Activated naive CD4-positive, alpha-beta T cell treated with anti-CD3 and anti-CD28 coated beads, Interleukin-2, amount 10 ng/mL, durations not matched to agents 7 days and 5 days (primary cell): Measurements from ENCODE around the gene FARP2.
A peak's percentile ranks its signal among the peaks of the same experiment; 100 is the strongest.
"Not testable (repeated sequence)": the region's sequence is repeated elsewhere in the genome, so short reads cannot be mapped to it uniquely, and the experiment has no call there.

Experiments used
- CTCF ChIA-PET: fragments of 350-600 bp; sonication (Branson Sonifier 250); formaldehyde crosslinking; loops from one replicate; lab custom pipeline; 2021; ENCODE audit warnings: antibody characterized with exemption; lab: Charles Lee
- DNase-seq: peaks from one replicate; pipeline ENCODE4 v3.0.0-alpha.2; 2020
- H3K27ac Mint-ChIP-seq: one replicate; pipeline ENCODE4 v1.8.0; 2021; ENCODE audit warnings: mild to moderate bottlenecking, moderate library complexity, mixed read lengths
- H3K27me3 Mint-ChIP-seq: one replicate; pipeline ENCODE4 v1.8.0; 2021; ENCODE audit warnings: mild to moderate bottlenecking, mixed read lengths
- H3K36me3 Mint-ChIP-seq: one replicate; pipeline ENCODE4 v1.8.0; 2021; ENCODE audit warnings: mixed read lengths
- H3K4me1 Mint-ChIP-seq: one replicate; pipeline ENCODE4 v1.8.0; 2021; ENCODE audit warnings: mixed read lengths
- H3K4me3 Mint-ChIP-seq: one replicate; pipeline ENCODE4 v1.8.0; 2021; ENCODE audit warnings: mild to moderate bottlenecking, moderate library complexity, mixed read lengths
- H3K9me3 Mint-ChIP-seq: one replicate; pipeline ENCODE4 v1.8.0; 2021; ENCODE audit warnings: mixed read lengths

FARP2 gene

DNA sequence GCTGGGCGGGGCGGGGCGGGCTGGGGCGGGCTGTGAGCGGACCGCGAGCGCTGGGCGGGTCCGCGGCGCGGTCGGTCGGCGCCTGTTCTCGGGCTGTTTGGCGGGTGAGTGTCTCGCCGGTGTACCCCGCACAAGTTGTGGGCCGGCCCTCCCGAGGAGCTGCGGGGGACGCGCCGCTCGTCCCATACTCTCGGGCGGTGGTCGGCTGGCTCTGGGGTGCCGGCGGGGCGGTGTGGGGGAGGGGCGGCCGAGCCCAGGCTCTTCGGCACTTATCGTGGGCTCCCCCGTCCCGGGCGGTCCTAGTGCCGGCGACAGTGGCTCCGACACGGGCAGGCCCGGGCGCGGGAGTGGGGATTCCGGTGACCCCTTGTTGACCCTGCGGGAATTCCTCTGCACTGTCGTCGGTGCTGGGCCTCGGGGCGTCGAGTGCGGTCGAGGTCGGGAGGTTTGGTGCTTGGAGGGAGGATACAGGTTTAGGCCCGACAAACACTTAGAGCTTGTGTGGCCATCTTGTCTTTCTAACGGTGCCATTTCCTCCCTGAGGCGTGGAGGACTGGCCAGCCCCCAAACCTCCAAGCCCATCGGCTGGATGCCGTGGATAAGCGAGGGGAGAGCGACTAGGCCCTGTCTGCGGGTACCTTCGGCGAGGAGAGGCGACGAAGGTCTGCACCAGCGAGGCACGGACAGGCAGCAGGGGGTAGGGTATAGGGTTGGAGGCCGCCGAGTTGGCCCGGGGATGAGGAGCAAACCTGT lies 40.0 kb upstream of the FARP2 start, which contains the start of gene SEPTIN2:
Gene SEPTIN2 (plus strand): TSS at position 47 of the 753 bp plus-strand sequence. CDS start 8,308 bp downstream, outside the sequence.
- Mint-ChIP-seq H3K27me3 (no peaks in the 10 kb centered on the region), H3K4me3 (peak within 1 kb of the TSS; percentile 89), H3K9me3 (no peaks in the 10 kb centered on the region), H3K4me1 (peaks cover 72% of the 10 kb centered on the region), H3K27ac (peak within 1 kb of the TSS; percentile 96), H3K36me3 (peaks cover 42% of the 10 kb centered on the region)
- peak; percentile 83 for DNase-seq
- CTCF ChIA-PET, result interaction anchor here (1.2 kb wide), 1 partner anchor 33 kb away, joined by 3 read pairs; no protein-coding TSS in a partner anchor

DNA sequence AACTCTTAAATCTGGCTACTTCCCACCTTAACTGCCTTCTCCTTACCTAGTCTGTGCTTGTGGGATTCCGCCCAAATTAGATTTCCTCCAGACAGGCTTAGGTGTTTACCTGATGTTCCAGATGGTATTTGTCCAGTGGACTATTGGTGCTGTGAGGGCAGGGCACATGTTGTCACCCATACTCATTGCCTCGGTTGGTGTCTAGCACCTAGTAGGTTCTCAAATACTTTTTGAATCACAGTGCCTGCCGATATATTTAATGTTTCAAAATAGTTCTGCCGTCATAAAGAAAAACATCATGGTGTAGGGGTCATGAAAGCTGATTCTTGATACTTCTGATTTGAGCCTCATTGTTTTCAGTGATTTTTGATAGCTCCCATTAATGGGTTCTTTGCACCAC lies 39.3 kb upstream of the FARP2 start:
- no peak for DNase-seq
- no peaks in the 10 kb centered on the region for H3K9me3 Mint-ChIP-seq
- CTCF ChIA-PET, result no interaction called here
- H3K4me1 Mint-ChIP-seq, result peaks cover 72% of the 10 kb centered on the region
- no peaks in the 10 kb centered on the region for H3K27me3 Mint-ChIP-seq
- peak overlapping the region; percentile 96 for H3K27ac Mint-ChIP-seq
- peaks cover 49% of the 10 kb centered on the region for H3K36me3 Mint-ChIP-seq
- peak overlapping the region; percentile 89 for H3K4me3 Mint-ChIP-seq

DNA sequence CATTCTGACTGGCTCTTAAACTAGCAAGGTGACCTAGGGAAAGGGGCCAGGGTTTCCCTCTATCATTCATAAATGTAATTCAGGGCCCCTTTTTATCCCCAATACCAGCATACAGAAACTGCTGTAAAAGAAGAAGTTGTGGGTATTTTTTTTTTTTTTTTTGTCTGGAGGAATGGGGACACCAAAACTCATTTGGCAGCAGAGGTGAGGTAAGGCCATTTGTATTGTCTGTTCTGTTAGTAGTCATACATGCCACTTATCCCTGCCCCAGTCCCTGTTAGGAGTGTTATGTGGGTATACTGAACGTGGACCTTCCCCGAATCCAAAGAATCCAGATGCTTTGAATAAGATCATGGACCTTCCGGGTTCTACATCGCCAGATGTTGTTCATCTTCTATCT lies 38.7 kb upstream of the FARP2 start:
- Mint-ChIP-seq H3K4me1 (peaks cover 71% of the 10 kb centered on the region), H3K4me3 (peak overlapping the region; percentile 89), H3K36me3 (peaks cover 50% of the 10 kb centered on the region), H3K9me3 (no peaks in the 10 kb centered on the region), H3K27me3 (no peaks in the 10 kb centered on the region), H3K27ac (peak overlapping the region; percentile 96)
- CTCF ChIA-PET, result interaction anchor here (0.8 kb wide), 1 partner anchor 281 kb away, joined by 3 read pairs; no protein-coding TSS in a partner anchor
- DNase-seq, result no peak

DNA sequence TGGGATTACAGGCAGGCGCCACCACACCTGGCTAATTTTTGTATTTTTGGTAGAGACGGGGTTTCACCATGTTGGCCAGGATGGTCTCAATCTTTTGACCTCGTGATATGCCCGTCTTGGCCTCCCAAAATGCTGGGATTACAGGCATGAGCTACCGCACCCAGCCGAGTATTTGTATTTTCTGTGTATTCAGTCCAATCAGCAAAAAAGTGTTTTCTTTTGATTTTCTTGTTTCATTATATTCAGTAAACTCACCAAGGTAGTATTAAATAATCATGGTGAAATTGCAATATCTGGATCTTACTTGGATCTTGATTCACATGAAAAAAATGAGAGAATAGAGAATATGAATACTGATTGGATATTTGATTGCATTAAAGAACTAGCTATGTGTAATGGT lies 37.3 kb upstream of the FARP2 start:
- peak overlapping the region; percentile 89 for H3K4me3 Mint-ChIP-seq
- CTCF ChIA-PET, result interaction anchor here (0.9 kb wide), 1 partner anchor 240 kb away, joined by 3 read pairs; no protein-coding TSS in a partner anchor
- DNase-seq, H3K27me3 Mint-ChIP-seq, H3K9me3 Mint-ChIP-seq, H3K27ac Mint-ChIP-seq: not testable (repeated sequence)
- H3K4me1 Mint-ChIP-seq, result peaks cover 65% of the 10 kb centered on the region
- H3K36me3 Mint-ChIP-seq, result peaks cover 51% of the 10 kb centered on the region

DNA sequence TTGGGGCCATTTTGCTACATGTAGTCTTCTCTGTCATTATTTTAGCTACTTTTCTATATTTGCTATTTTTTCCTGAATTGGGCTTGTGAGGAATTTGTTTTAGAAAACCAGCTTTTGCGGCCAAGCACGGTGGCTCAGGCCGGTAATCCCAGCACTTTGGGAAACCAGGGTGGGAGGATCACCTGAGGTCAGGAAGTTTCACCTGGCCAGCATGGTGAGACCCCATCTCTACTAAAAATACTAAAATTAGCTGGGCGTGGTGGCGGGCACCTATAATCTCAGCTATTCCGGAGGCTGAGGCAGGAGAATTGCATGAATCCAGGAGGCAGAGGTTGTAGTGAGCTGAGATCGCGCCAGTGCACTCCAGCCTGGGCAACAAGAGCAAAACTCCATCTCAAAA lies 35.7 kb upstream of the FARP2 start:
- H3K27ac Mint-ChIP-seq, result peak overlapping the region; percentile 20
- DNase-seq, result no peak
- CTCF ChIA-PET, result no interaction called here
- H3K9me3 Mint-ChIP-seq, result no peaks in the 10 kb centered on the region
- H3K4me3 Mint-ChIP-seq, result no peak overlapping the region
- H3K27me3 Mint-ChIP-seq, result no peaks in the 10 kb centered on the region
- H3K36me3 Mint-ChIP-seq, result peaks cover 59% of the 10 kb centered on the region
- peaks cover 68% of the 10 kb centered on the region for H3K4me1 Mint-ChIP-seq

DNA sequence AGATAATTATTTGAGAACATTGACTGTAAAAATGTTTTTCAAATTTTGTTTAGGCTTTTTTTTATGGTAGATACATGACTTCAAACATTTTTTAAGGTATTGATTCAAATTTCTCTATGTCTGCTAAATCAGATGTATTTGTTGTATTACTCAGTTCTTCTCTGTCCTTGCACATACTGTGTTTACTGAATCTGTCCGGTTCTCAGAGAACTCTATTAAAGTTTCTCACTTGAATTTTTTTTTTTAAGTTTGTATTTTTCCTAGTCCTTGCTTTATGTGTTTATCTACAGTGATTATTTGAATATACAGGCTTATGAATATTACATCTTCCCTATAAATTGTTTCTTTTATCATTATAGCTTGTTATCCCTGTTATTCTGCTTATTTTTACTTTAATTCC lies 35.1 kb upstream of the FARP2 start:
- no peaks in the 10 kb centered on the region for H3K27me3 Mint-ChIP-seq
- peaks cover 62% of the 10 kb centered on the region for H3K36me3 Mint-ChIP-seq
- H3K9me3 Mint-ChIP-seq, result no peaks in the 10 kb centered on the region
- H3K4me1 Mint-ChIP-seq, result peaks cover 68% of the 10 kb centered on the region
- no peak overlapping the region for H3K4me3 Mint-ChIP-seq
- no peak overlapping the region for H3K27ac Mint-ChIP-seq
- CTCF ChIA-PET, result no interaction called here
- DNase-seq, result no peak

DNA sequence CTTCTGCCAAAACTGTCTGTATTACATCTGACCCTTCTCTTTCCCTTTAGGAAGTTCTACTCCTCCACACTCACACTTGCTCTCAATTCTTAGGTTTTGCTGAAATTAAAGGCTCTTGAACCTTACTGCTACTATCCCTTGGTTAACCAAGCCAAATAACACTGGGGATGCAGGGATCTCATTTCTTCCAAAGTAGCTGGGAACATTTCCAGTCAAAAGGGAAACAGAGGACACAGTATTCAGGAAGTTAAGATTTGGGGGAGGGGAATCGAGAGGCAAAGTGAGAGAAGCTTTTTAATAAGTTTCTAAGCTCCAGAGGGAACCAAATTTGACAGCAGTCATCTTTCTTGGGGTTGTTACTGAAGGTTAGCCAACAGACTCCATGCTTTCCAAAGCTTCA lies 34.2 kb upstream of the FARP2 start:
- H3K27me3 Mint-ChIP-seq, result no peaks in the 10 kb centered on the region
- peaks cover 67% of the 10 kb centered on the region for H3K4me1 Mint-ChIP-seq
- H3K27ac Mint-ChIP-seq, result peak overlapping the region; percentile 2
- H3K4me3 Mint-ChIP-seq, result no peak overlapping the region
- H3K9me3 Mint-ChIP-seq, result no peaks in the 10 kb centered on the region
- CTCF ChIA-PET, result no interaction called here
- DNase-seq, result no peak
- peaks cover 56% of the 10 kb centered on the region for H3K36me3 Mint-ChIP-seq

DNA sequence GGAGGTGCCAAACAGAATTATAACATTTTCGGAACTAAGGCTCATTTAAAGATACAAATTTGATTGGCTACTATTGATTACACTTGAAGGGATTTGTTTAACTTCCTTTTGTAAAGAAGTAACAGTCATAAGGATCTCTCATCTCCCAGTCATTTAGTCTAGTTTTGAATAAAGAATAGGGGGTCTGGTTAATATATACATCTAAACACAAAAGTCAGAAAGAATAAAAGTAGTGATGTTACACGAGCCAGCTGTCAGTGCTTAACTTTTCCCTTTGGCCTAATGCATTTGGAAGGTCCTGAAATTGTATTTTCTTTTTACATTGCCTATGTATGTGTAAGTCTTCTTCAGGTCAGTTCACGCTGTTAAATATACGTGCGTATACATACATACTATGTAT lies 32.3 kb upstream of the FARP2 start:
- H3K4me1 Mint-ChIP-seq, result peaks cover 49% of the 10 kb centered on the region
- peaks cover 53% of the 10 kb centered on the region for H3K36me3 Mint-ChIP-seq
- no peak for DNase-seq
- no peaks in the 10 kb centered on the region for H3K9me3 Mint-ChIP-seq
- H3K27me3 Mint-ChIP-seq, result no peaks in the 10 kb centered on the region
- no peak overlapping the region for H3K4me3 Mint-ChIP-seq
- CTCF ChIA-PET, result no interaction called here
- no peak overlapping the region for H3K27ac Mint-ChIP-seq

DNA sequence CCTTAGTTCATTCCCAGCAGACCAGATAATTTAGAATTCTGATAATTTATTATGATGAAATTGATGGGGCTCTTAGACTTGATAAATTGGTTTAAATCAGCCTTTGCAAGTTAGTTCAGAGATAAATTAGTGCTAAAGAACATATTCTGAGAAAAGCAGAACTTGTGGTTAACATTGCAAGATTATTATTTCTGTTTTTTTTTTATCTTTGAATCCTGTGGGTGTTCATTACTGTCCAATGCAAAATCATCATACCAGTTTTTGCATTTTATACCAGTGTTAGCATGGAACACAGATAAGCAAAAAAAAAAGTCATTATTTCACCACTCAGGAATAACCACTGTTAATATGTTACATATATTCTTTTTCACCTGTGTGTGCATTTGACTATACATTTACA lies 31.3 kb upstream of the FARP2 start:
- Mint-ChIP-seq H3K27ac (no peak overlapping the region), H3K4me1 (peaks cover 44% of the 10 kb centered on the region)
- CTCF ChIA-PET, result no interaction called here

DNA sequence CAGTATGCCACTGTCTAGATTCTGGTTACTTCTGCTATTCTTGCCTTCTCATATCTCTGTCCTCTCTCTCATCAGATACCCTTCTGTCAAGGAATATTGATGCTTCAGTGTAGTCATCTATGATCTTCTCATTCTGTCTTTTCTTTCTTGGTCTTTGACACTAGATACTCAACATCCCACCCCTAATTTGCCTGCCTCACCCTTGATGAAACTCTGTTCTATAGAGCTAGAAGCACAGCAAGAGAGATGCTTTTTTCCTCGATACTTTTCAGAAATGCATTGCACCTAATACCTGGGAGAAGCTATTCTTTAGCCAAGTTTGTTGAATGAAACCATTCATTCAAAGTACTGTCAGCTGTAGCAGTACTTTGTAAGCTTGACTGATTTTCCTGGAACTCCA lies 30.8 kb upstream of the FARP2 start:
- no peak overlapping the region for H3K4me3 Mint-ChIP-seq
- H3K36me3 Mint-ChIP-seq, result peaks cover 54% of the 10 kb centered on the region
- no peak overlapping the region for H3K27ac Mint-ChIP-seq
- H3K27me3 Mint-ChIP-seq, result no peaks in the 10 kb centered on the region
- no peak for DNase-seq
- CTCF ChIA-PET, result no interaction called here
- peaks cover 40% of the 10 kb centered on the region for H3K4me1 Mint-ChIP-seq
- H3K9me3 Mint-ChIP-seq, result no peaks in the 10 kb centered on the region

More for the DNA sequence above, 31.3 kb upstream of the FARP2 start:
- Mint-ChIP-seq H3K27me3 (no peaks in the 10 kb centered on the region), H3K4me3 (no peak overlapping the region), H3K9me3 (no peaks in the 10 kb centered on the region), H3K36me3 (peaks cover 54% of the 10 kb centered on the region)
- DNase-seq, result no peak

DNA sequence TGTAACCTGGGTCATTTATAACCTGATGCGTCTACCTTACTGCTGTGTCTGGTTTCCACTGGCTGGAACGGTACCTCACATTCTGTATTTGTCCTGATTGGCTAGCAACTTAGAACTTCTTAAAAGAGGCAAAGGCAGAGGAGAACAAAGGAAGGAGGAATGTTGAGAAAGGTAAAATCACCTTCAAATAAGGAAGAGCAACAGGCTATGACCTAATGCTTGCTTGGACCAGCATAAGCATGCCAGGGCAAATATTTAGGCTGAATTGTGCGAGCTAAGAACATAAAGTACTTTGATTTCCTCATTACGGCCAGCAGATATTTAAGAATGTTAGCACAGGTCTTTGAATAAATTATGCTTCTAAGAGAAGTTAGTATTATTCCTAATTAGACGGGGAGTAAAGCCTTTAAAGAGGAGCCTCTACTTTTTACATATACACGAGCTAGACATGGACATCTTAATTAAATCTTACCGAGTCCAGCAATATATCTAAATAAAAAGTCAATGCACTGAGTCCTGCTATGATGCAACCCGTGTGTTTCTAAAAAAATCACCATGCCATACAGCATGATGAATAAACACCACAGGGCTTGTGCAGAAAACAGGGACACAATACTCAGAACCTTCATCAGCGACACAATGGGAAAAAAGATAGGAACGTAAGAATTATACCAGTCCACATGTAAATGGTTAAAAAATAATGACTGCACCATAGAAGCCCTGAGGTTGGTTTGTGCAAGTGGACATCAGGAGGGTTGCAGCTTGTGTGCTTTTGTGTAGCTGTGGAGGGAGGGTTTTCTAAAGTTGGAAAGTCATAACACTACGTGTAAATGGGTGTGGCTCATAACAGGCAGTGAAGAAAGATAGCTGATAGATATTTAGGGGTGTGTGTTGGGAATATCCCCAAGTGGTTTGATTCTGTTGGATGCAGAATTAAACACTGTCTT lies 26.1 kb upstream of the FARP2 start:
- Mint-ChIP-seq H3K4me3 (no peak overlapping the region), H3K36me3 (peaks cover 53% of the 10 kb centered on the region), H3K9me3 (no peaks in the 10 kb centered on the region), H3K27ac (no peak overlapping the region), H3K27me3 (no peaks in the 10 kb centered on the region), H3K4me1 (peaks cover 17% of the 10 kb centered on the region)
- DNase-seq, result no peak
- CTCF ChIA-PET, result no interaction called here

DNA sequence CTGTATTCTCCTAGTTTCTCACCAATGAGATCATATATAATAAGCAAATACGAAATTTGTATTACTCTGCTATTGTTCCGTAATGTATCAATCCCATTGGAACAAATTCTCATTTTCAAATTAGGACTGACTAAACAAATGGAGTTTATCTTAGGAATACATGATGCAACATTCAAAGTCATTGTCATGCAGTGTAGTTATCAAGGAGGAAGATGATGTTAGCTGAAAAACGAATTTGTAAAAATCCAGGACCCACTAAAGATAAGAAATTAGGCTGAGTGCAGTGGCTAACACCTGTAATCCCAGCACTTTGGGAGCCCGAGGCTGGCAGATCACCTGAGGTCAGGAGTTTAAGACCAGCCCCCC lies 25.5 kb upstream of the FARP2 start:
- Mint-ChIP-seq H3K4me1 (peaks cover 18% of the 10 kb centered on the region), H3K36me3 (peaks cover 52% of the 10 kb centered on the region), H3K27ac (no peak overlapping the region), H3K9me3 (no peaks in the 10 kb centered on the region), H3K4me3 (no peak overlapping the region), H3K27me3 (no peaks in the 10 kb centered on the region)
- CTCF ChIA-PET, result no interaction called here
- DNase-seq, result no peak

DNA sequence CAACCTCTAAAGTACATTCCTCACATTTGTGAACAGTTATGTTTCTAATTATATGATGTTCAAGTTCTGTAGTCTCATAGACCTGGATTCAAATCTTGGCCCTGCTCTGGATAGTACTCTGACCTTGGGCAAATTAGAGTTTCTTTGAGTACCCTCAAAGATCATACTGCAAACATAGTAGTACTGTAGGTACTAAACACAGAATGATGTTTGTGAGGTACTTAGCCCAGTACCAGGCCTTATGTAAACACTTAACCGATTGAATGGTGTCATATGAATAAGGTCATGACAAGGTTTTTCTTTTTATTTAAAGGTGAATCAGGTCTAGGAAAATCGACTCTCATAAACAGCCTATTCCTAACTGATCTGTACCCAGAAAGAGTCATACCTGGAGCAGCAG lies 21.3 kb upstream of the FARP2 start:
- no peak for DNase-seq
- H3K4me3 Mint-ChIP-seq, result no peak overlapping the region
- peaks cover 55% of the 10 kb centered on the region for H3K36me3 Mint-ChIP-seq
- no peaks in the 10 kb centered on the region for H3K27me3 Mint-ChIP-seq
- H3K27ac Mint-ChIP-seq, result peak overlapping the region; percentile 11
- CTCF ChIA-PET, result no interaction called here
- peaks cover 35% of the 10 kb centered on the region for H3K4me1 Mint-ChIP-seq
- no peaks in the 10 kb centered on the region for H3K9me3 Mint-ChIP-seq

DNA sequence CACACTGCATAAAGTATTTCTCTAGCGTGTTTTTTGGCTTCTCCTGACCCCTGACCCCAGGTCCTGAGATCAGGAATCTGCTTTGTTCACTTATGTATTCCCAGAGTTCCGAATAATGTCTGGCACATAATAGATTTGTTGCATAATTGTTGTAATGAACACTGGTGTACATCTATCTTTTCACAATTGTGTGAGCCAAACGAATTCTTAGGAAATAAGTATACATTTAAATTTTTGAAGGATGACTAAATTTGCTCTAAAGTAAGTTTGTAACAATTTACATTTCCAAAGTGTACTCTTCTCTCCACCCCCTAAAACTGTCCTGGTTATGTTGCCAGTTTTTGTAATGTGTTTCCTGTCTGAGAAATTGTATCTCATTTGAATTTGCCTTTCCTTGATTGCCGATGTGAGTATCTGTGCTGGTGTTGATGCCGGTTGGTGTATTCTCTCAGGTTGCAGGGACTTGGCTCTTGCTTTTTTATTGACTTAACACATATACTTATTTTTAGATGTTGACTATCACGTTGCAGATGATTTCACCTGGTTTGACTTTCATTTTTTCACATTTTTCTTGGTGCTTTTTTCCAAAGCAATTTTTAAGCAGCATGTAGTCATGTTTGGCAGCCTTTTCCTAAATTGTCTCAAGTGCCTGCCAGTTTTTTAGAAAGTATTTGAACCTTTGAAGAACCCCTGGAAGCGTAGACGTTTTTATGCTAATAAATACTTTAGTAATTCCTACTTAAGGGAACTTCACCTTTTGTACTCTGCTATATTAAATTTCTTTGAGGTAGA lies 16.1 kb upstream of the FARP2 start:
- Mint-ChIP-seq H3K27me3 (no peaks in the 10 kb centered on the region), H3K9me3 (no peaks in the 10 kb centered on the region), H3K4me3 (no peak overlapping the region), H3K27ac (peak overlapping the region; percentile 59), H3K36me3 (peaks cover 69% of the 10 kb centered on the region), H3K4me1 (peaks cover 49% of the 10 kb centered on the region)
- CTCF ChIA-PET, result no interaction called here
- DNase-seq, result no peak
